Activated CD8-positive, alpha-beta memory T cell treated with anti-CD3 and anti-CD28 coated beads, Interleukin-2, amount 50 U/mL, for 24 hours (primary cell): Measurements from ENCODE around the gene ANKFN1.

Experiments used
- DNase-seq: peaks from one replicate; pipeline ENCODE4 v3.0.0-alpha.2; 2020; ENCODE audit errors: extremely low read depth

The ANKFN1 gene

GRCh38 chr17:56441308-56441707, 288.0 kb downstream of the ANKFN1 start:
- no peak for DNase-seq

- DNase-seq: no peak
Observed at GRCh38 chr17:56445692-56446411, 292.6 kb downstream of the ANKFN1 start.

GRCh38 chr17:56447171-56447570, 293.9 kb downstream of the ANKFN1 start:
- DNase-seq: no peak

DNA sequence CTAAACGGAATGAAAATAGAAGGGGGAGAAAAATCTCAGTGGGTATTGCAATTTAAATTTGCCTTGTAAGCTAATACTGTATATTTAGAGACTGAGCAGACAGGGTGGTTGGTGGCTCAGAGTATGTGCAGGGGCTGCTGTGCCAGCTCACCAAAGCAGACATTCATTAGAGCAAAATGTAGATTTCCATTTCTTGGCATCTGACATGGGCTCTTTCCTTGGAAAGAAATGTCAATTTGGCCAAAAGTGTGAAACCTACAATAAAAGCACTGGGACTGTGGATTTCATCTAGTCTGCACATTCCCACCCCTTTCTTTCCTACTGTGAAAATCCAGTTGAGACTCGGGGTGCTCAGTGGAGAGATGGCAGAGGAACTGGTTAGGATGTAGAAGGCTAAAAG, 295.1 kb downstream of the ANKFN1 start:
- no peak for DNase-seq

DNA sequence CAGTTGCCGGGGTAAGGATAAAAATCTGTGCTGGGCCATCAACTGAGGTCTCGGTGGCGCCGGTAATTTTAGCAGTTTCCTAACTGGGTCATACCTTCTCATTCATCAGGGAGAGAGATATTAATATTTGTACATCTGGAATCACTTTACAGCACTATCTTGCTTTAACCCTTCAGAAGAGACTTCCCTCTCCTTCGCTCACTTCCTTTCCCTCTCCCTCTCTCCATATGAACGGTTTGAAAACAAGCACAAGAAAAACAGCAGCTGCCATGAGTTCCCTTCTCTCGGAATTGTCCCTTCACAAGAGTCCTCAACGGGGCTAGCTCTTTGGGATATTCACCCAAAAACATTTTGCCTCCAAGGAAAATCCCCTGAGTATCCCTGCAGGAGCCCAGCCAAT, 295.9 kb downstream of the ANKFN1 start:
- DNase-seq: no peak

GRCh38 chr17:56451629-56452028, 298.4 kb downstream of the ANKFN1 start:
- no peak for DNase-seq

DNA sequence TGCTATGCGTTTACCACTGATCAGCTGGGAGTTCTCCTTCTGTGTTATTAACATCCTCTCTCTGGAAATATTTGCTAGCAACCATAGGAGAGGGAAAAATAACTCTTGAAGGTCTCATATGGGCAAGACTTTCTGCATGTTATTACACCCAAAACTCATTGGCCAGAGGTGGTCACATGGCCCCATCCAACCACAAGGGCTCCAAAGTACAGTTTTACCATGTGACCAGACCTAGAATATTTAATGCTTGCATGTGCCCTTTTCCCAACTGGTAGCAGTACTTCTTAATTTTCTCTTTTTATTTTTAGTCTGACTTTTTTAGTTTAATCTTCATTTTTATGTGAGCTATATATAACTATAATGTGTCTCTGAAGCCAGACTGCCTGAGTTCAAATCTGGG, 299.2 kb downstream of the ANKFN1 start:
- no peak for DNase-seq

DNA sequence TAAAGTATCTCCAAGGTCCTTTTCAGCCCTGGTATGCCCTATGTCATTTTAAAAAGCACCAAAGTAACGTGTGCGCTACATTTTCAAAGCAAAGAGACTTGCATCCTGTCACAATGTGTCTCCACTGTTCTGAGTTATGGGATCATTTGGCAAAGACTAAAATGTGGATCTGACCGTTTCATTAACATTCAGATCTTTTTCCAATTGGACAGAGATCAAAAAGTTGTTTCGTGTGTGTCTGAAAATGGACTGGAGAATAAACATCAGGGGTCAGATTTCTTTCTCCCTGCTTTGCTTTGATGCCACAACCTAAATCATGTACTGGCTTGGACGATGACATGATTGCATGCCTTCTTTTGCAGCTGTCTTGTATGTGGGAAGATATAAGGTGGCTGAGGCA, 304.2 kb downstream of the ANKFN1 start:
- no peak for DNase-seq

DNA sequence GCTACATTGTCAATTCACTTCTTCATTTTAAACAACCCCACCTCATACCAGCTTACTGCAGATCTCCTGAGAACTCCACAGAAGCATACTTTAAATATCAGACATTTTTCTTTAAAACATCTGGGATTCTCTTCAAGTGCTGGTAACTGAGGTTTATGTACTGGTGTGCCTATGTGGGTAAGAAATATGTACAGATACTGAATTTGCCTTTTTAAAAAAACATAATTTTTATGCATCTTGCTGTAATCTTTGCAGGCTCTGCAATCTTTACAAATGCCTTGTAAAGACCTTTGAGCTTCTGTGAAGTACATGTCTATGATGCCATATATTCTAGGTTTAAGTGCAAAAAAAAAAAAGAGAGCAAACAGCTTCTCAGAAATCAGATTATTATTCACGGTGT, 312.6 kb downstream of the ANKFN1 start:
- DNase-seq: no peak

GRCh38 chr17:56468840-56469239, 315.6 kb downstream of the ANKFN1 start:
- no peak for DNase-seq

- DNase-seq: no peak
Observed at GRCh38 chr17:56471696-56472095, 318.4 kb downstream of the ANKFN1 start.

DNA sequence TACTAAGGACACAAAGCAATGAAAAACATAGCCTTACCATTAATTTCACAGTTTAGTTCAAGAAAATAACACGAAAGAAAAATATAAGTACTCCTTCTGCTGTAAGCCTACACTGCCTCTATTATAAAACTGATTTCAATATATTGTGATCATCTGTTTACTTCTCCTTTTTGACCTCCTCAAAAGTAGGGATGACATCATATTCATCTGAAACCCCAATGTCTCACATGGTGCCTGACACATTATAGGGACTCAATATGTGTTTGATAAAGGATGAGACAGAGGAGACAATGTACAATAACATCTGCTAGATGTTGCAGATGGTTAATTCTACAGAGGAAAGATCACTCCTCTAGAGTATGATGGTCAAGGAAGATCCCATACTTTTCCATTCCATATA, 321.8 kb downstream of the ANKFN1 start:
- DNase-seq: no peak

DNA sequence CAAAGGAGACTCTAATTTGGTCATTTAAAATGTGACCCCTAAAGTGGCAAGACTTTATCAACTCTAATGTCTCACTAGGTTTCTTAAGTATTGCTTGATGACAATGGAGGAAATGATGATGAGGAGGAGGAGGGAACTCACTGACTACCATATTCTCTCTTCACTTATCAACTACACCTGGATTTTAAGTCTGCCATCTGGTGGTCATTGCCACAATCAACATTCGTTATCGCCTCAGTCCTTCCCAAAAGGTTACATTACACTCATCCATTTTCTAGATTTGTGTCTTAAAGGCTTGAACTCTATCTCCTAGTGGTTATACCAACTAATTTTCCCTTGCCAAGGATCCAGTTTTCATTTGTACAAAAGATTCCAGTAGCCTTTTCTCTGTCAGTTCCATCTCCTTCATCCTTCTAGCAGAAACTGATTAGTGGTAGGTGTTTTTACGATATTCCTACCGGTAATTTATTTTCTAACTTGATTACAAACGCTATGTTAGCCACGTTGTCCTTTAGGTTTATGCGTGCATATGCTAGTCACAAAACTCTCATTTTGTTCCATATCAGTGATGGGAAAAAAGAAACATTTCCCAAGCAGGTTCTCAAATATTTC, 325.7 kb downstream of the ANKFN1 start:
- no peak for DNase-seq

DNA sequence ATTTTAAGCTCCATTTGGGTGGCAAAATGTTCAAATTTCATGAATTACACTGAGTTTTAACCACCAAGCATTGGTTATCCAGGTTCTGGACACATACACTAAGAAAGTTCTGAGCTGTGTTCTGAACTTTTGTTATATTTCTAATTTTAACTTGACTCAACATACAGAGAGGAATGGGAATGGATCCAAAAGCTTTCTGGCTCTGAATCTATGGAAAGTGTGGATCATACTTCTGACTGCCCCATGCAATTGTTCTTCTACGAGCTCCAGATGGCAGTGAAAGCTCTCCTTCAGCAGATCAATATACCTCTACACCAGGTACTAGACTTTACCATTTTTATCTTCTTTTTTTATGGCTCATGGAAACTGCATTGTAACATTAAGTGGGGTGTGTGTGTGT, 327.2 kb downstream of the ANKFN1 start:
- no peak for DNase-seq

GRCh38 chr17:56481659-56482058, 328.4 kb downstream of the ANKFN1 start:
- DNase-seq: no peak

GRCh38 chr17:56482229-56482628, 329.0 kb downstream of the ANKFN1 start:
- DNase-seq: no peak

GRCh38 chr17:56486732-56487131, 333.5 kb downstream of the ANKFN1 start:
- no peak for DNase-seq

DNA sequence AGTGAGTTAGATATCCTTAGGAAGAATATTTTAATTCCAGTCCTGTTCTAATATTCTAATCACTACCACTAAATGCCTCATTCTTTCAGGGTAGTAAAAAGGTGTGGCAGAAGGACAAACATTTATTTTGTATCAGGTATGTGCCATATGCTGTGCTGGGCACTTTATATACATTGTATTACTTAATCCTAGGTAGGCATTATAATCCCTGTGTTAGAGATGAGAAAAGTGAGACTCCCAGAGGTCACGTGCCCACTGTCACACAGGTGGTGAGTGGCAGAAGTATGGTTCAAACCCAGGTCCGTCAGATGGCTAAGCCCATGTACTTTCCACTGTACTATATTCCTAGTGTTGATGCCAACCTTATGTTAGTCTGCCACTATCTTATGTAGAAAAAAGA, 335.5 kb downstream of the ANKFN1 start:
- DNase-seq: no peak

DNA sequence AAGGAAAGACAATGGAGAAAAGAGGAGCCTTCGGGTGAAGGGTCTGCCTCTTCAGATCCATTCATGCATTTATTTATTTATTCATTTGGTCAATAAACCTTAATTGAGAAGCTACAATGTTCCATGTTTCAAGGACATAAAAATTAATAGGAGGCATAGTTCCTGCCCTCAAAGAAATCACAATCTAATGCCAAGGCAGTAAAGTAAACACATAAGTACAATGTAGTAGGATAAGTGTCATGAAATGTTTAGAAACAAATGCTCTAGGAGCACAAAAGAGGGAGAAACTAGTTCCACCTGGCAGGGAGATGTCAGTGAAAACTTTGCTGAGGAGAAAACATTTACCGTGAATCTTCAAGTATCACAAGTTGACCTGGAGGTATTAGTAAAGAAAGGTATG, 336.7 kb downstream of the ANKFN1 start:
- DNase-seq: no peak

DNA sequence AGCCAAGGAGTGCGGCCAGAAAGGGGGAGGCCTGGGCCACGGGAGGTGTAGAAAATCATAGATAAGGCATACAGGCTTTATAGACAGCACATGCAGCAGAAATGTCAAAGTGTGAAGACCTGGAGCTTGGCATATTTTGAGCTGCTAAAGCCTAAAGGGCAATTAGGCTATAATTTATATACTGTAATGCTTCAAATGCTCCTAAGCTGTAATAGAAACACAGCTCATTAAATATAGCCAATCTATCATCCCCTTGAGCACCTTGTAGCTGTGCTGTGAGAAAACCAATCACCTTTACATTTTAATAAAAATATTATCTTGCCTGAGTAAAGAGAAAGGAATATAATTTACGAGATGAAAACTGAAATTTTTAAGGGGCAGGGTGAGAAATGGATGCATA, 342.3 kb downstream of the ANKFN1 start:
- DNase-seq: no peak

DNA sequence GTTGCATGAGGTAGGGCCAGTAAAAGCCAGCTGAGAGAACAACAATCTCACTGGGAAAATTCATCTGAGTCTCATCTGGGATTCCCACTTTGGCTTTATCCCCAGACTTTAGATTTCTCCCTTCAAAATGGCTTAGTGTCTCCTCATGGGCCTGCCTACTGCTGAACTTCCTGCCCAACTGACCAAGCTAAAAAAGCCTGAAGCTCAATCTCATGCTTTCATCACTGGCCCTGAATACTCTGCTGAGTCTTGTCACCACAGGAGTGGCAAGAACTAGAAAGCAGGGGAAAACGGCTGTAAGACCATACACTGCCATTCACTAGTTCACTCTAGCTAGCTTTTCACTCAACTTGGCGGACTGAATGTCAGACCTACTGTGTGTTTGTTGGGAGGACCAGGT, 343.9 kb downstream of the ANKFN1 start:
- no peak for DNase-seq

DNA sequence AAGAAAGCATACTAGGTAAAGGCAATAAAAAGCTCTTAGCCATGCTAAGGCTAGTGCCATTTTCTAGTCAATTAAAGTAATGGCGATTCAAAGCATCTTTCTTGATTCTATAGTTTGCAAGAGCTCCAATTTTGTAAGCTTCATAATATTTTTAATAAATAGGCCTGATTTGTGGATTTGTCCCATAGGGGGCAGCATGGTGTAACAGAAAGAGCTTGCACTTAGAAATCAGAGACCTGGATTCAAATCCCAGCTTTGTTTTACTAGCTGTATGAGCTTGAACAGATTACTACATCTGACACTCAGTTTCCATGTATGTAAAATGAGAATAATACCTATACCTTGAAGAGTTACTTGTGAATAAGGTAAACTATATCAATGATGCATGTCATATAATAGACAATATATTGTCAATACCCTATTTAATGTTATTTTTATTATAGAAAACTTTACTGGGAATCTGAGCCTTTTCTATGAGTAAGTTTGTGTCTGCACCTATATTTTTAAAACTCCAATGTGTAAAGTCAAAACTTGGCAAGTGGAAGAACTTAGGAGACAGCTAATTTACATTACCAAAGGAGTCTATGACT, 346.6 kb downstream of the ANKFN1 start:
- no peak for DNase-seq

DNA sequence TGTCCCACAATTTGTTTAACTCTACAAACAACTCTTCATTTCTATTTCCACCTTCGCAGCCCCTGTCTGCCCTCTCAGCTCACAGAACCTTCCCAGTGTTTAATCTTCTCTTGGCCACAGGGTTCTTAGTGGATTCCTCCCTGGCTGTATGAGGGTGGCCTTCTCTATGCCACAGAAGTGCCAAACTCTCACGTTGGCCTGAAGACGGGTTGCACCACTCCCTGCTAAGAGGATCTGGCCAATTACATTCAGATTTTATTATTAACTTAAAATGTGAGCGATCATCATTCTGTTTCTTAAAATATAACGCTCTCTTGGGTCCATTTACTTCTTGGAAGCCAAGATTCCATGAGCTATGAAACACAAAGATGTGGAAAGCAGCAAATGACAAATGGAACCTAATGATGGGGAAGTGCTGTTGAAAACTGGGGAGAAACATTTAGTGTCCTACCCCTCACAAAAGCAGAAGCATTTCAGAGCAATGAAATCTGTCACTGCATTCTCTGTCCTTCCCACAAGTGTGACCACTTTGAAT, 348.9 kb downstream of the ANKFN1 start:
- no peak for DNase-seq
